ENCODE results near the gene SERINC2.

DNA sequence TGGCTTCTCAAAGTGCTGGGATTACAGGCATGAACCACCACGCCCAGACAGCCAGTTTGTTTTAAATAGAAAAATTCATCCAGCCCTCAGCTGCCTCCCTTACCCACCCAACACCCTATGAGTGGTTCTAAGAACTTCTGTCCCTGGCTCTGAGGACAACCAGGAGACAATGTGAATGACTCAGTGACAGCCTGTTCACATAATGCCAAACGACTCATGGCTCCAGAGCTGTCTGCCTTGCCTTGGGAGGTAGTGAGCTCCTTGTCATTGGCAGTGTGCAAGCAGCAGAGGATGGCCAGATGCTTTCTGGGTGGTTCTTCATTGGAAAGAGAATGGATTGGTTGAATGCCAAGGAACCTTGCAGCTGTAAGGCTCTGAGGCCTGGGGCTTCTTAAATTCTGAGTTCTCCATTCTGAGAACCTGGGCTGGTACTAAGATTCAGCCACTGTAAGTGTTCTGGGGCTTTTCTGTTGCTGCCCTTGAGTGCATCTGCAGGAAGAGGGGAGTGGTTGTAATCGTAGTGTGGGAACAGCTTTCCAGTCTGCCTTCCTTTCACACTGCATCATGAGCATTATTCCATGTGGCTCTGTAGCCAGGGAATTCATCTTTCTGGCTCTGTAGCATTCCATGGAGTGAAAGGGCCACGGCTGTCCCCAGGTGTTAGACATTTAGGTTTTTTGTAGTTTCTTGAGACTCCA is 5.8 kb downstream of the SERINC2 start:
- TF ChIP-seq POLR2A (IDR thresholded peaks at IDR 0.05), result no peak
- TF ChIP-seq, protein P1, sequence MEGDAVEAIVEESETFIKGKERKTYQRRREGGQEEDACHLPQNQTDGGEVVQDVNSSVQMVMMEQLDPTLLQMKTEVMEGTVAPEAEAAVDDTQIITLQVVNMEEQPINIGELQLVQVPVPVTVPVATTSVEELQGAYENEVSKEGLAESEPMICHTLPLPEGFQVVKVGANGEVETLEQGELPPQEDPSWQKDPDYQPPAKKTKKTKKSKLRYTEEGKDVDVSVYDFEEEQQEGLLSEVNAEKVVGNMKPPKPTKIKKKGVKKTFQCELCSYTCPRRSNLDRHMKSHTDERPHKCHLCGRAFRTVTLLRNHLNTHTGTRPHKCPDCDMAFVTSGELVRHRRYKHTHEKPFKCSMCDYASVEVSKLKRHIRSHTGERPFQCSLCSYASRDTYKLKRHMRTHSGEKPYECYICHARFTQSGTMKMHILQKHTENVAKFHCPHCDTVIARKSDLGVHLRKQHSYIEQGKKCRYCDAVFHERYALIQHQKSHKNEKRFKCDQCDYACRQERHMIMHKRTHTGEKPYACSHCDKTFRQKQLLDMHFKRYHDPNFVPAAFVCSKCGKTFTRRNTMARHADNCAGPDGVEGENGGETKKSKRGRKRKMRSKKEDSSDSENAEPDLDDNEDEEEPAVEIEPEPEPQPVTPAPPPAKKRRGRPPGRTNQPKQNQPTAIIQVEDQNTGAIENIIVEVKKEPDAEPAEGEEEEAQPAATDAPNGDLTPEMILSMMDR (IDR thresholded peaks at IDR 0.05), result no peak
- no peak for TF ChIP-seq POLR2AphosphoS5 (IDR thresholded peaks at IDR 0.05)
- no peak for TF ChIP-seq EP300 (IDR thresholded peaks at IDR 0.05)

All from sigmoid colon (tissue), 4 donors.